ENCODE measurements around the gene ALOX5AP.

DNA sequence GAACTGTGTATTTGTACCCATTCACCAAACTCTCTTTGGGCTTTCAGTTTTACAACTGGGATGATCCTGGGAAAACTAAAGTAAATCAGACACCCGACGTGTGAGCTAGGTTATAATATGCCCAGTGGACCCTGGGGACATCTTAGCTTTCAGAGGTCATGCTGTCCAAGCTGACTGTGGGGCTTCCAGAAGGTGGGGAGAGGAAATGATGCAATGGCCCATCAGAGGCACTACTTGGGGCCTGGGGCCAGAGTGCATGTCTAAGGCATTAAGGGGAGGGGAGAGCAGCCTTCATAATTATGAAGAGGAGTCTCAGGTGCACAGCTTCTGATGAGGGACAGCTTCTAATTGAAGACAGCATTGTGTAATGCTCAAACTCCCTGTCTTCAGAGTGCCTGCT is 30.9 kb downstream of the ALOX5AP start:
- TF ChIP-seq ZFP30 (CRISPR knock-in tag; IDR thresholded peaks at IDR 0.05), result no peak
- TF ChIP-seq, protein P1, sequence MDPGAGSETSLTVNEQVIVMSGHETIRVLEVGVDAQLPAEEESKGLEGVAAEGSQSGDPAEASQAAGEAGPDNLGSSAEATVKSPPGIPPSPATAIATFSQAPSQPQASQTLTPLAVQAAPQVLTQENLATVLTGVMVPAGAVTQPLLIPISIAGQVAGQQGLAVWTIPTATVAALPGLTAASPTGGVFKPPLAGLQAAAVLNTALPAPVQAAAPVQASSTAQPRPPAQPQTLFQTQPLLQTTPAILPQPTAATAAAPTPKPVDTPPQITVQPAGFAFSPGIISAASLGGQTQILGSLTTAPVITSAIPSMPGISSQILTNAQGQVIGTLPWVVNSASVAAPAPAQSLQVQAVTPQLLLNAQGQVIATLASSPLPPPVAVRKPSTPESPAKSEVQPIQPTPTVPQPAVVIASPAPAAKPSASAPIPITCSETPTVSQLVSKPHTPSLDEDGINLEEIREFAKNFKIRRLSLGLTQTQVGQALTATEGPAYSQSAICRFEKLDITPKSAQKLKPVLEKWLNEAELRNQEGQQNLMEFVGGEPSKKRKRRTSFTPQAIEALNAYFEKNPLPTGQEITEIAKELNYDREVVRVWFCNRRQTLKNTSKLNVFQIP (CRISPR knock-in tag; IDR thresholded peaks at IDR 0.05; ENCODE audit: borderline replicate concordance, low read depth), result no peak
- TF ChIP-seq, protein P2, sequence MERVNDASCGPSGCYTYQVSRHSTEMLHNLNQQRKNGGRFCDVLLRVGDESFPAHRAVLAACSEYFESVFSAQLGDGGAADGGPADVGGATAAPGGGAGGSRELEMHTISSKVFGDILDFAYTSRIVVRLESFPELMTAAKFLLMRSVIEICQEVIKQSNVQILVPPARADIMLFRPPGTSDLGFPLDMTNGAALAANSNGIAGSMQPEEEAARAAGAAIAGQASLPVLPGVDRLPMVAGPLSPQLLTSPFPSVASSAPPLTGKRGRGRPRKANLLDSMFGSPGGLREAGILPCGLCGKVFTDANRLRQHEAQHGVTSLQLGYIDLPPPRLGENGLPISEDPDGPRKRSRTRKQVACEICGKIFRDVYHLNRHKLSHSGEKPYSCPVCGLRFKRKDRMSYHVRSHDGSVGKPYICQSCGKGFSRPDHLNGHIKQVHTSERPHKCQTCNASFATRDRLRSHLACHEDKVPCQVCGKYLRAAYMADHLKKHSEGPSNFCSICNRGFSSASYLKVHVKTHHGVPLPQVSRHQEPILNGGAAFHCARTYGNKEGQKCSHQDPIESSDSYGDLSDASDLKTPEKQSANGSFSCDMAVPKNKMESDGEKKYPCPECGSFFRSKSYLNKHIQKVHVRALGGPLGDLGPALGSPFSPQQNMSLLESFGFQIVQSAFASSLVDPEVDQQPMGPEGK (CRISPR knock-in tag; IDR thresholded peaks at IDR 0.05; ENCODE audit: borderline replicate concordance), result no peak
- TF ChIP-seq RARB (CRISPR knock-in tag; IDR thresholded peaks at IDR 0.05), result no peak
- TF ChIP-seq ZNF70 (CRISPR knock-in tag; IDR thresholded peaks at IDR 0.05), result no peak

Measured in SK-N-SH treated with all-trans-retinoic acid at 6 μM for 48 hours (cell line).